DMS53 treated with DMSO at 0.1 percent for 48 hours (cell line): ENCODE data around the gene TTLL9.

Experiments used
- DNase-seq: peaks from one replicate; lab custom pipeline; 2025; ENCODE audit not compliant: unreplicated experiment; lab: John Stamatoyannopoulos, UW

The TTLL9 gene

DNA sequence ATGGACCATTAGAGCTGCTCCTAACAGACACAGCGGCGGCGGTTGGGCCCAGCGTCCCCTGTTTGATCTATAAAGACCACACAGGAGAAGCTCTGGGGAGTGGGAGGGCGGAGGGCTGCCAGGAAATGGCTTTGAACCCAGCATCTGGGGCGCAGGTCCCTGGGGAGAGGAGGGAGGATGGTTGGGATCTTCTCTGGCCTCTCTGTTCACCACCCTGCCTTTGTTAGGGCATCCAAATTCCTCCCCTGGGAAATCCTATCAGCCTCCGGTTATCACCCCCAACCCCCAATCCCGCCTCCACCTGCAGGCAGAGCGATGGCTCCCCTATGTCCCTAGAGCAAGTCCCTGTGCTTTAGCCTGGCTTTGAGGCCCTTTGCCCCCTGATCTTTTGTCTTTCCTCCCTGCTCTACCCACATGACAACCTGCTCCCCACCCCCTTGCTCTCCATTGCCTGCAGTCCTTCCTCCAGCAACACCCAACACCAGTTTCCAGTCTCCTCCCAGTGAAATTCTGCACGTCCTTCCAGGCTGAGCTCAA, 104.6 kb downstream of the TTLL9 start:
- DNase-seq, result no peak

DNA sequence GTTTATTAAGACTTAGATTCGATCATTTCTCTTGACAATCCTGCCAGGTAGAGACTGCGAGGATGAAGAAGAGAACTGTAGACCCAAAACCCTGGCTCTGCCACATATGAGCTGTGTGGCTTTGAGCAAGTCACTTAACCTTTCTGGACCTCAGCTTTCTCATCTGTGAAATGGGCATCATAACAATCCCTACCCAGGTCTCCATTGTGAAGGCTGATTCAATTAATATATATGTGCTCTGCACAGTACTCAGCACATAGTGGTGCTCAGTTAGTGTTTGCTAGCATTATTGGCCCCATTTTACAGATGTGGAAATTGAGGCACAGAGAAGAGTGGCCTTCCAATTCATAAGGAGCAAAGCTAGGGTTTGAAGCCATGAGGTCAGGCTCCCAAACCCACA, 105.4 kb downstream of the TTLL9 start:
- no peak for DNase-seq

DNA sequence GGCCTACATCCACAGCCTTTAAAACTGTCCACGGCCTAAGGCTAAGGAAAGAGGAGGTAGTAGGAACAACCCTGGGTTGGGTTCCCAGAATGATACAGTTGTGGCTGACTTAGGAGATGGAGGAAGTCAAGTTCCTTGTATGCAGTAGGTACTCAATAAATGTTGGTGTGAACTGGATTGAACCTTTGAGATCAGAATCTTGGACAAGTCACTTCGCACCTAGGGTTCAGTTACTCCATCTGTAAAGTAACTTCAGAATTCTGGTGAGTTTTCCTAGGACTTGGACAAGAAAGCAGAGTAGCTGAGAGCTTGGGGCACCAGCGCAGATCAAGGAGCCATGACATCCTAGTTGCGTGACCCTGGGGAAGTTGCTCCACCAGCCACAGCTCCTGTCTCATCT, 106.6 kb downstream of the TTLL9 start:
- no peak for DNase-seq

DNA sequence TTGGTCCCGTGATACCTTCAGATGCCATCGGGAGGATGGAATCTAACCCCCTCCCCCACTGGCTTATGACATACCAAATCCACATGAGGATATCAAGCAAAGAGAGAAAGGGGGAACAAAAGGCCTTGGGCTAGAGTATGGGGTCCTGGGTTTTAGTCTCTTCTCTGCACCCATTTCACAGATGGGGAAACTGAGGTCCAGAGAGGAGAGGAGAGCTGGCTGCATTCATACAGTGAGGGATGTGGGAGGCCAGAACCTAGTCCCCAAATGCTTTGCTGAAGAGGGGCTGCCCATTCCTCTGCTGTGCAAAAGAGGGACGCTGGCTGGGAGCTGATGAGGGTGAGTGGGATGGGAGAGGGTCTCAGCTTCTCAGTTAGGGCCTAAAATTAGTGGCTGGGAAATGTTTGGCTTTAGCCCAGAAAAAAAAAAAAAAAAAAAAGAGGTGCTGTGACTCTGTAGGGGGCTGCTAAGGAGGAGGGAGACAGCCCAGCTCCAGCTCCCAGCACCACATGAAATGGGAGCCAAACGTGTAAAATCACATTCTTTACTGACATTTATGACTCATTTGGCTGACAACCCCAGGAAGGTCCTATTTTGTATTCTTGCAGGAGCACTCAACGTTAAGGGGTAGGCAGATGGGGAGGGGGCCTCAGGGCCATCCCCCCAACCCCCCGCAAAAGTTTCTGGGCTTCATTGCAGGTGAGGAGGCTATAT, 109.4 kb downstream of the TTLL9 start:
- no peak for DNase-seq

DNA sequence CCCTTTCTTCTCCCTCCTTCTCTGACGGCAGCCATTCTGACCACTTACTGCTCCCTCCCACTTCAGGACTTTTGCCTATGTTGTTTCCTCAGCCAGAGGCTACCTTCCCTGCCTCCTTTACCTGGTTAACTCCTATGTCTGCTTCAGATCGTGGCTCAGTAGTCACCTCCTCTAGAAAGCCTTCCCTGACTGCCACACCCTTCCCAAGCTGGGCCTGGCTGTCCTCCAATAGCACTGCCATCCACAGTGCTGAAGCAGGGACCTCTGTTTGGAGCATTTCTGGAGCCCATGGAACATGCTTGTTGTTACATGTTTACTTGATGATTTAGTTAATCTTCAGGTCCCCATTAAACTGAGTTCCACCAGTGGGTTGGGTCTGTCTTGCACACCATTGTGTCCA, 111.3 kb downstream of the TTLL9 start:
- DNase-seq, result no peak

DNA sequence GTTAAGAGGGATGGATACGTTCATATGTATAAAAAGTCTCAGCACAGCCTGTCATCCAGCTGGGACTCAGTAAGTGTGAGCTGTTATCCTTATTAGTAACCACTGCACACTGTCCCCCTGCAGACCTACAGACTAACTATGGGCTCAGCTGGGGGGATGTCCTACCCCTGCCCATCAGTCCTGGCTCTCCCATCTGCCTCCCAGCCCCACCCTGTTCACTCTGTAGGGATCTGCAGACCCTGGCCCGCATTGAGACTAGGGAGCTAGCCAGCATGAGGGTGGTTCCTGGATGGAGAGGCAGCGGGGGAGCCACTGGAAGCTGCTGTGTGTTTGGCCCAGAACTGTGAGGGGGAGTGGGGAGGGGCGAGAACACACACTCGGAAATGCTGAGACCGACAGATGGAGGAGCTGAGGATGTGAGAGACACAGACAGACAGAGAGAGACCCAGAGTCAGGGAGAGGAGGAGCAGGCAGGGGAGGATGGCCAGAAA, 114.6 kb downstream of the TTLL9 start:
- no peak for DNase-seq

DNA sequence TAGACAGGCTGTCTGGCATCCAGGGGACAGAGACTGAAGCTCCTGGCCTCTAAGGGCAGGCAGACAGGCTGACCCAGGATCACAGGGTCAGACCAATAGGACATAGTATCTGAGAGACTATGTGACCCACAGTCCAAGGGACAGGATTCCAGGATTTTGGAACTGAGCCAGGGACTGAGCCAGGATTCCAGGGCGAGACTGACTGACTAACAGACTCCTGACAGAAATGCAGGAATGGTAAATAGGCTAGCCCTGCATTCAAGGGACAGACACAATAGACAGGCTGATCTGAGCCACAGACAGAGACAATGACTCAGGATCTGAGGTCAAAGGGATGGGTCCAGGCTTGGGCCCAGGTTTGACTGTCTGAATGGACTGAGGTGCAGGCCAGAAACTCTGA, 117.3 kb downstream of the TTLL9 start:
- no peak for DNase-seq

DNA sequence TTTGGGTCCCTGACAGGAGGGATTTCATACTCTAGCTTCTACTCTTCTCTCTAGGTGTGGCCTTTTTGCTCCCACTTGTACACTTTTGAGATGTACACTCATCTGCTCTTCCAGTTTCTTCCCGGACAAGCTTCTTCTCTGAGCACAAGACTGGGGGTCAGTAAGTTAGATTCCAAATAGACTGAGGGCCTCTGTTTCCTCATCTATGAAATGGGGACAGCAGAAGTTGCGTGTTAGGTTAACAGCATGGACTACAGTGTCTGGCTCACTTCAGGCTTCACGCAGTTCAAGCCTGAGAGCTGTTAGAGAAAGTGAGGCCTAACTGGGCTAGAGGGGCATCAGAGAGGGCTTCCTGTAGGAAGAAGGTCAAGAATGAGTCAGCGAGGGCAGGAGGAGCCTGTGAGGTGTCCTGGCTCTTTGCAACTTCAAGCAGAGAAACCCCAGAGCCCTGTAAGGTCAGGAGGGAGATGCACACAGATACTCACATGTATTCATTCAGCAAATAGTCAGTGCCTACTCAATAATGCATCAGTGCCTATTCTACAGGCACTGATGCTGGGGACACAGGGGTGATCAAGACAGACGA, 118.1 kb downstream of the TTLL9 start:
- DNase-seq, result no peak

DNA sequence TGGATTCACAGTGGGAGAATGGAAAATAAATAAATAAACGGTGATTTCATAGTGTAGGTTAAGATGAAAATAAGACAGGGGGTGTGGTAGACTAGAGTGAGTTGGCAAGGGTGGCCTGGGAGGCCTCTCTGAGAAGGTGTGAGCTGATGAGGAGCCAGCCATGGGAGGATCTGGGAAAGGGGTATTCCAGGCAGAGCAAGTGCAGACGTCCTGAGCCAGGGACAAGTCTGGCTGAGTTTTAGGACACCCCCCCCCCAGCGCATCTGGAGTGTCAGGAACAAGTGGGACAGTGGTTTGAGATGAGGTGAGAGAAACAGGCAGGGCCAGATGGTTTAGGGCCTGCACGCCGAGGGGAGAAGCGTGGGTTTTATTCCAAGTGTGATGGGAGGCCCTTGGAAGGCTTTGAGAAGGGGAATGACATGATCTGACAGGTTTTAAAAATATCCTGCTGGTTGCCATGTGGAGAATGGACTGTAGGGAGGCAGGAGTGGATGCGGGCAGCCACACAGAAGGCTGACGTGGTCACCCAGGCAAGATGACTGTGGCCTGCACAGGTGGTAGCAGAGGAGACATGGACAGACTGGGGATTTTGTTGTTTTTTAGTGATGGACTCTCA, 118.7 kb downstream of the TTLL9 start:
- DNase-seq, result no peak

DNA sequence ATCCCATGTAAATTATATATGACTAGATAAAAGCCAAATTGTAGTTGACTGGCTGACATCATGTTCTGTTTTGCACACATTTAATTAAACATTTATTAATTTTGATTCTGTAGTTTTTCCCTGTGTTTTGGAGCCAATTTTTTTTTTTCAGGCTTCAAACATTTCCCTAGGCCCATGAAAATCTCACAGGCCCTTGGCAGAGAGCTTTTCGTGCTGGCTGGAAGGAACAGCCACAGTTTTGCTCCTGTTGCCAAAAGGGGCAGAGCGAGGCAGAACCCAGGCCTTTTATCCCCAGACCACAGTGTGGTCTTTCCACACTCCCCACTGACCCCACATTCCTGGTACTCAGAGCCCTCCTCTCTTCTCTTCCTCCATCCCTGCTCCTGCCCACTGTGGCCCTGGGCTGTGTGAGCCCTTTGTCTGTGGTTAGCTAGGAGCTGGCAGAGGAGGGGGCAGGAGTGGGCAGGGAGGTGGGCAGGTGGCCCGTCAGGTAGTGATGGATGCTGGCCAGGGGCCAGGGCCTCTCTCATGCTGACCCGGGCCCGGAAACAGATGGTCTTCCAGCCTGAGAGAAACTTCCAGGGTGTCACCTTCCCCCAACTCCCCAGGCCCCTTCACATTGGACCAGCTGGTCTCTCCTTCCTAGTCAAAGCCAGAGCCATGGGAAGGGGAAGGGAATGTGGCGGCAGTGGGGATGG, 120.4 kb downstream of the TTLL9 start:
- DNase-seq, result no peak

DNA sequence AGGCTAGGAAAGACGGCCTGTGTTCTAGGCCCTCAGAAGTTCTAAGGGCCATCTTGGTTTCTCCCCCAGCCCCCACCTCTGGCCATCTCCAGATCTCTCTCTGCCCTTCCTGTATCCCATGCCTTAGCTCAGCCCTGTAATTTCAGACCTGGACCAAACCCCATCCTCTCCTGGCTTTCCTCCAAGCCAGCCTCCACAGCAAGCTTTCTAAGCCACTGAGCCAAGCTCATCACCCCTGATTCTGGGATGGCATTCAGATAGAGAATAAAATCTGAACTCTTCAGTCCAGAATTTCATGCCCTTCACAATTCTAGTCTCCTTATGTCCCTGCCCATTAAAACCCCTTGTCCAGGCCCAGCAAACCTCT, 120.9 kb downstream of the TTLL9 start:
- no peak for DNase-seq

DNA sequence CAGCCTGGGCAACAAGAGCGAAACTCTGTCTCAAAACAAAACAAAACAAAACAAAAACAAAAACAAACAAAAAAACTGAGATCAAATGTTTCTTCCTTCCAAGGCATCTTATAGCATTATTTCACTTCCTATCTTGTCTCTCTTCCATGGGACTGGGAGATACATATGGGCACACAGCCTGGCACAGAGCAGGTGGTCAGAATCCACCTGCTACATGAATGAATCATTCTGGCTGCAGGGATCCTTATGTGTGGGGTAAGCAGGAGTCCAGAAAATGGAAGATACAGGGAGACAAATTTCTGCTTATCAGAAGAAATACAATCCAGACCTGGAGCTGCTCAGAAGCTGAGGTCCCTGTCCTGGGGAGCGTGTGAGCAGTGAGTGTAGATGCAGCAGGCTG, 121.7 kb downstream of the TTLL9 start:
- no peak for DNase-seq
